GM23338 (cell line): Measurements from ENCODE around the gene BIN1.

Source experiments
- CREB1 ChIP-seq: fragments of 250-450 bp; sonication (Bioruptor Pico); IDR thresholded peaks from 2 replicates; pipeline ENCODE4 v1.5.0; 2020; ENCODE audit warnings: low read depth, mild to moderate bottlenecking, moderate library complexity
- EZH2 ChIP-seq: fragments of 200-600 bp; sonication (generic); IDR thresholded peaks from one replicate; pipeline ENCODE4 v1.8.0; 2017; ENCODE audit warnings: antibody characterized with exemption, mild to moderate bottlenecking, low read depth; ENCODE audit not compliant: unreplicated experiment
- EZH2phosphoT487 ChIP-seq: fragments of 200-600 bp; sonication (generic); IDR thresholded peaks from one replicate; pipeline ENCODE4 v1.8.1; 2018; ENCODE audit warnings: antibody characterized with exemption; ENCODE audit not compliant: unreplicated experiment
- JUNB ChIP-seq: IDR thresholded peaks from one replicate; pipeline ENCODE4 v1.6.1; 2016; ENCODE audit warnings: antibody characterized with exemption; ENCODE audit not compliant: unreplicated experiment
- POLR2AphosphoS5 ChIP-seq: IDR thresholded peaks from 2 replicates; pipeline ENCODE4 v1.6.1; 2016; ENCODE audit warnings: antibody characterized with exemption, low read depth
- STAT1 ChIP-seq: IDR thresholded peaks from one replicate; pipeline ENCODE4 v1.6.1; 2016; ENCODE audit warnings: antibody characterized with exemption; ENCODE audit not compliant: unreplicated experiment
- TF ChIP-seq, protein P1 (sequence below), 2 experiments: fragments of 200-600 bp in 1 of 2; sonication (generic) in 1 of 2; conservative IDR thresholded peaks; 2 replicates each; pipeline versions ENCODE4 v1.5.1 to v1.6.1; 2016 to 2017; ENCODE audit warnings: antibody characterized with exemption in 2 of 2, low read depth in 2 of 2, mild to moderate bottlenecking in 2 of 2, moderate library complexity in 1 of 2
- TF ChIP-seq, protein P2 (sequence below): IDR thresholded peaks from 2 replicates; pipeline ENCODE4 v1.6.1; 2016; ENCODE audit warnings: antibody characterized with exemption

- TF ChIP-seq, protein P1, sequence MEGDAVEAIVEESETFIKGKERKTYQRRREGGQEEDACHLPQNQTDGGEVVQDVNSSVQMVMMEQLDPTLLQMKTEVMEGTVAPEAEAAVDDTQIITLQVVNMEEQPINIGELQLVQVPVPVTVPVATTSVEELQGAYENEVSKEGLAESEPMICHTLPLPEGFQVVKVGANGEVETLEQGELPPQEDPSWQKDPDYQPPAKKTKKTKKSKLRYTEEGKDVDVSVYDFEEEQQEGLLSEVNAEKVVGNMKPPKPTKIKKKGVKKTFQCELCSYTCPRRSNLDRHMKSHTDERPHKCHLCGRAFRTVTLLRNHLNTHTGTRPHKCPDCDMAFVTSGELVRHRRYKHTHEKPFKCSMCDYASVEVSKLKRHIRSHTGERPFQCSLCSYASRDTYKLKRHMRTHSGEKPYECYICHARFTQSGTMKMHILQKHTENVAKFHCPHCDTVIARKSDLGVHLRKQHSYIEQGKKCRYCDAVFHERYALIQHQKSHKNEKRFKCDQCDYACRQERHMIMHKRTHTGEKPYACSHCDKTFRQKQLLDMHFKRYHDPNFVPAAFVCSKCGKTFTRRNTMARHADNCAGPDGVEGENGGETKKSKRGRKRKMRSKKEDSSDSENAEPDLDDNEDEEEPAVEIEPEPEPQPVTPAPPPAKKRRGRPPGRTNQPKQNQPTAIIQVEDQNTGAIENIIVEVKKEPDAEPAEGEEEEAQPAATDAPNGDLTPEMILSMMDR (conservative IDR thresholded peaks at IDR 0.05; ENCODE audit: low read depth in 2 of 2): no peak
- no peak for TF ChIP-seq EZH2
- TF ChIP-seq JUNB: no peak
- no peak for TF ChIP-seq POLR2AphosphoS5
- TF ChIP-seq STAT1: no peak
- TF ChIP-seq CREB1 (CRISPR knock-in tag): no peak
- no peak for TF ChIP-seq EZH2phosphoT487
- TF ChIP-seq, protein P2, sequence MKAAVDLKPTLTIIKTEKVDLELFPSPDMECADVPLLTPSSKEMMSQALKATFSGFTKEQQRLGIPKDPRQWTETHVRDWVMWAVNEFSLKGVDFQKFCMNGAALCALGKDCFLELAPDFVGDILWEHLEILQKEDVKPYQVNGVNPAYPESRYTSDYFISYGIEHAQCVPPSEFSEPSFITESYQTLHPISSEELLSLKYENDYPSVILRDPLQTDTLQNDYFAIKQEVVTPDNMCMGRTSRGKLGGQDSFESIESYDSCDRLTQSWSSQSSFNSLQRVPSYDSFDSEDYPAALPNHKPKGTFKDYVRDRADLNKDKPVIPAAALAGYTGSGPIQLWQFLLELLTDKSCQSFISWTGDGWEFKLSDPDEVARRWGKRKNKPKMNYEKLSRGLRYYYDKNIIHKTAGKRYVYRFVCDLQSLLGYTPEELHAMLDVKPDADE: no peak
Measured at GRCh38 chr2:127082974-127083373, 24.0 kb downstream of the BIN1 start.
